ELR (cell line): ENCODE measurements around the gene RABIF.
"Not testable (repeated sequence)": the region's sequence is repeated elsewhere in the genome, so short reads cannot be mapped to it uniquely, and the experiment has no call there.

Experiments used
- DNase-seq: peaks from one replicate; pipeline ENCODE4 v3.0.0-alpha.2; 2015; ENCODE audit warnings: low read depth

RABIF gene

GRCh38 chr1:202834771-202835547, 54.0 kb downstream of the RABIF start:
- no peak for DNase-seq

GRCh38 chr1:202831906-202832305, 57.0 kb downstream of the RABIF start:
- DNase-seq, result no peak

- not testable (repeated sequence) for DNase-seq
These were observed 59.7 kb downstream of the RABIF start for GRCh38 chr1:202829223-202829622.
